NOMO-1 (cell line): ENCODE data around the gene USF1.
A peak's percentile ranks its signal among the peaks of the same experiment; 100 is the strongest.
"Not testable (repeated sequence)": the region's sequence is repeated elsewhere in the genome, so short reads cannot be mapped to it uniquely, and the experiment has no call there.

ENCODE experiments used
- DNase-seq, 2 experiments: peaks; one replicate each; lab custom pipeline; 2025; ENCODE audit not compliant: unreplicated experiment in 2 of 2; lab: John Stamatoyannopoulos, UW

USF1 gene

DNA sequence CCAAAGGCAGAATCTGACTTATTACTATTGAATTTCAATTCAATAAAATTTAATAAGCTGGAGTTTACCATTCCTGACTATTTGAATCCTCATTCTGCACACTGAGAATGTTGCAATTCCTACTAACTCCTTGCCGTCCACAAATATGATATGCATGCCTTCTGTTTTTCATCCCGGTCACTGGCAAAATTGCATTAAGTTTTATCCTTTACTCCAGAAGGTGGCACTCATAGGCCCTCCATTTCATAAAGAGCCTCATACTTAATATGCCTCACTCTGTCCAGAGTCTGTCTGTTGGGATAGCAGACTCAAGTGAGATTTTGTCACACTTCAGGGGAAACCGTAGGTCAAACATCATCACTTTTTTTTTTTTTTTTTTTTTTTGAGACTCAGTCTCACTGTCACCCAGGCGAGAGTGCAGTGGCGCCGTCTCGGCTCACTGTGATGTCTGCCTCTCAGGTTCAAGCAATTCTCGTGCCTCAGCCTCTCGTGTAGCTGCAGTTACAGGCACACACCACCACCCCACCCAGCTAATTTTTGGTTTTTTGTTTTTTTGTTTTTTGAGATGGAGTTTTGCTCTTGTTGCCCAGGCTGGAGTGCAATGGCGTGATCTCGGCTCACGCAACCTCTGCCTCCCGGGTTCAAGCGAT, 52.1 kb downstream of the USF1 start:
- peak; percentile 18 to 40 for DNase-seq

DNA sequence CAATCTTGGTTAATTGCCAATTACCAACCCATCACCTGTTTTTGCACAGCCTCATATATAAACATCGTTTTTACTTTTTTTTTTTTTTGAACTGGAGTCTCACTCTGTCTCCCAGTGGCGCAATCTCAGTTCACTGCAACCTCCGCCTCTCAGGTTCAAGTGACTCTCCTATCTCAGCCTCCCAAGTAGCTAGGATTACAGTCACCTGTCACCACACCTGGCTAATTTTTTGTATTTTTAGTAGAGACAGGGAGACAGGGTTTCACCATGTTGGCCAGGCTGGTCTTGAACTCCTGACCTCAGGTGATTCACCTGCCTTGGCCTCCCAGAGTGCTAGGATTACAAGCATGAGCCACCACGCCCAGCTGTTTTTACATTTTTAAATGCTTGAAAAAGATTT, 53.7 kb downstream of the USF1 start:
- not testable (repeated sequence) for DNase-seq
